GM12892 (cell line): ENCODE measurements around the gene SPATS1.

ENCODE experiments used
- POLR2A ChIP-seq: IDR thresholded peaks from 2 replicates; pipeline ENCODE4 v1.6.1; 2011; ENCODE audit warnings: low read depth, low read length, control low read depth
- POLR2AphosphoS5 ChIP-seq: IDR thresholded peaks from 2 replicates; pipeline ENCODE4 v1.6.1; 2011; ENCODE audit warnings: low read depth, low read length, control low read depth

DNA sequence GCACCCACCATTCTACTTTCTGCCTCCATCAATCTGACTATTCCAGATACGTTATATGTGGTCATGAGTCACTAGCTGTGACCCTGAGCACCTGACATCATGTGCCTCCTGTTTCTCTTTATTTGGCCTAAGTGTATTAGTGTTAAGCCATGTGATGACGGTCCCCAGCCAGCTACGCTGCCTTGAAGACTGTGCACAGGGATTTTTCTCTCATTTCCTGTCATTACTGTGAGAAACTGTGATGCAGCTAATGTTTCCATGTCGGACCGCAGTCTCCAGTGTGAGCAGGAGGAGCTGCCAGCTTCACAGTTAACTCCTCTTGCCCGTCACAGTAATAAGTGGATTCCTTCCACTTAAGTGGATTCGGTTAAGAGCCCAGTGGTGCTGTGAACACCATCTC is 9.9 kb upstream of the SPATS1 start:
- no peak for TF ChIP-seq POLR2AphosphoS5
- no peak for TF ChIP-seq POLR2A
